Endothelial cell of umbilical vein (primary cell): ENCODE data around the gene TMC4. TPM values are rescaled to one million over a fixed set of nuclear protein-coding genes. Genes with fewer than 3 reads are reported as not detected.

Experiments used
- BruUV-seq: library from RNA; stranded (reverse); fragments of 400-500 nt; replicated peaks from 2 replicates; lab custom pipeline; 2021; lab: Mats Ljungman, UMichigan
- CTCF ChIA-PET: fragments of 300-600, 350-600 bp; sonication (Branson Sonifier 250); formaldehyde crosslinking; loops from one replicate; lab custom pipeline; 2021; ENCODE audit warnings: antibody characterized with exemption, inconsistent platforms; lab: Charles Lee
- POLR2A ChIA-PET: fragments of 300-600, 350-600 bp; sonication (Branson Sonifier 250); formaldehyde crosslinking; loops from one replicate; lab custom pipeline; 2021; ENCODE audit warnings: antibody characterized with exemption, inconsistent platforms; lab: Charles Lee
- DNase-seq: peaks from one replicate; pipeline ENCODE4 v3.0.0-alpha.2; 2011; ENCODE audit warnings: low read depth, low spot score
- FAIRE-seq: peaks from 2 replicates; lab custom pipeline; 2011; peaks lifted over from hg19 to GRCh38; lab: Jason Lieb, UNC
- H2AFZ ChIP-seq: 2 replicates; pipeline ENCODE4 v1.6.0; 2012; ENCODE audit warnings: low read depth, low read length, control low read depth, inconsistent platforms
- H3K27ac ChIP-seq: 2 replicates; pipeline ENCODE4 v1.5.1; 2011; ENCODE audit warnings: low read depth, mild to moderate bottlenecking, control low read depth, low read length, moderate library complexity; ENCODE audit not compliant: insufficient read depth
- H3K27me3 ChIP-seq, 2 experiments: 2 replicates each; pipeline versions ENCODE4 v1.6.0 to v1.6.1; 2011; ENCODE audit warnings: low read length in 2 of 2, mixed read lengths in 1 of 2; ENCODE audit not compliant: control insufficient read depth in 2 of 2, insufficient read depth in 2 of 2
- H3K36me3 ChIP-seq, 2 experiments: 2 replicates in 1 of 2; 3 replicates in 1 of 2; pipeline ENCODE4 v1.5.1; 2011; ENCODE audit warnings: low read length in 2 of 2, mild to moderate bottlenecking in 1 of 2, moderate library complexity in 1 of 2; ENCODE audit not compliant: control insufficient read depth in 2 of 2, insufficient read depth in 2 of 2; ENCODE audit errors: extremely low read depth in 1 of 2
- H3K4me1 ChIP-seq: 3 replicates; pipeline ENCODE4 v1.5.1; 2011; ENCODE audit warnings: mild to moderate bottlenecking, low read length; ENCODE audit not compliant: control insufficient read depth, insufficient read depth; ENCODE audit errors: extremely low read depth
- H3K4me2 ChIP-seq: 2 replicates; pipeline ENCODE4 v1.6.1; 2011; ENCODE audit warnings: low read length, control low read depth, mixed read lengths; ENCODE audit not compliant: insufficient read depth
- H3K4me3 ChIP-seq, 3 experiments: fragments of 200-600 bp in 1 of 3; sonication (generic), shearing (Covaris generic) in 1 of 3; replicated peaks in 1 of 3; 2 replicates each; pipeline ENCODE4 v1.5.1; 2011 to 2016; ENCODE audit warnings: control low read depth in 3 of 3, low read length in 3 of 3, mild to moderate bottlenecking in 2 of 3, inconsistent platforms in 1 of 3, low read depth in 1 of 3, moderate library complexity in 1 of 3; ENCODE audit not compliant: insufficient read depth in 1 of 3
- H3K79me2 ChIP-seq: 2 replicates; pipeline ENCODE4 v1.6.0; 2012; ENCODE audit warnings: low read length, inconsistent platforms; ENCODE audit not compliant: control insufficient read depth, insufficient read depth
- H3K9ac ChIP-seq: replicated peaks from 2 replicates; pipeline ENCODE3; 2011; ENCODE audit warnings: low read length, control low read depth; ENCODE audit not compliant: insufficient read depth; ENCODE audit errors: extremely low read depth
- H3K9me1 ChIP-seq: replicated peaks from 3 replicates; pipeline ENCODE4 v1.6.0; 2011; ENCODE audit warnings: mild to moderate bottlenecking, low read length; ENCODE audit not compliant: control insufficient read depth, insufficient read depth; ENCODE audit errors: extremely low read depth
- H3K9me3 ChIP-seq: replicated peaks from 2 replicates; pipeline ENCODE4 v1.5.1; 2012; ENCODE audit warnings: low read length, inconsistent platforms; ENCODE audit not compliant: control insufficient read depth, insufficient read depth
- H4K20me1 ChIP-seq: replicated peaks from 2 replicates; pipeline ENCODE3; 2011; ENCODE audit warnings: mild to moderate bottlenecking, low read length; ENCODE audit not compliant: control insufficient read depth, insufficient read depth; ENCODE audit errors: extremely low read depth
- CTCF ChIP-seq, 2 donors: IDR thresholded peaks; 1 replicate in 1 of 2; 2 replicates in 1 of 2; pipeline ENCODE4 v1.5.1; 2011; ENCODE audit warnings: low read length in 2 of 2, mild to moderate bottlenecking in 2 of 2, moderate library complexity in 2 of 2, control low read depth in 1 of 2, inconsistent platforms in 1 of 2, low read depth in 1 of 2; ENCODE audit not compliant: insufficient read depth in 1 of 2; ENCODE audit errors: extremely low read depth in 1 of 2
- JUN ChIP-seq: IDR thresholded peaks from 2 replicates; pipeline ENCODE4 v1.6.1; 2011; ENCODE audit warnings: borderline replicate concordance, low read depth; ENCODE audit not compliant: insufficient read length, insufficient read depth
- MYC ChIP-seq: IDR thresholded peaks from one replicate; pipeline ENCODE4 v1.6.1; 2011; ENCODE audit warnings: mild to moderate bottlenecking, low read depth, low read length
- POLR2A ChIP-seq: IDR thresholded peaks from 2 replicates; pipeline ENCODE4 v1.6.1; 2012; ENCODE audit warnings: low read depth, mild to moderate bottlenecking, control low read depth, low read length
- POLR2AphosphoS5 ChIP-seq: IDR thresholded peaks from 2 replicates; pipeline ENCODE4 v1.6.1; 2012; ENCODE audit warnings: low read depth, mild to moderate bottlenecking, control low read depth, low read length, moderate library complexity; ENCODE audit not compliant: insufficient read depth
- dilution Hi-C: fragments of 300-500 bp; cut with MboI; formaldehyde crosslinking; loops from one replicate; pipeline ENCODE4 v1.15.0; 2019; ENCODE audit warnings: low sequenced_read_pairs; ENCODE audit not compliant: extremely low pct_ligation_motif_present
- intact Hi-C: fragments of 100-400 bp; cut with micrococcal nuclease; formaldehyde crosslinking; loops from one replicate; pipeline ENCODE4 v1.10.0; 2022
- polyA plus RNA-seq, 4 experiments: library from polyadenylated mRNA; depleted of rRNA in 3 of 4; stranded (reverse) in 3 of 4; unstranded in 1 of 4; fragments of >200 nt; gene quantifications; 2 replicates each; pipeline versions ENCODE4 v1.2.1 to v1.2.3, GENCODE V29; 2011 to 2012; ENCODE audit warnings: missing spikeins in 1 of 4
- total RNA-seq: library from RNA; stranded (reverse); gene quantifications from 2 replicates; pipeline ENCODE4 v1.2.3, GENCODE V29; 2021

Gene TMC4
- total and polyA plus RNA-seq, 2 donors (not counting 3 experiments of a cell fraction or from before 2014, with no cell fraction given) = 0.71 to 1.7 TPM

- dilution Hi-C loops = no loop called here
- Histone ChIP-seq H3K27ac (peak overlapping the region; percentile 4), H3K27me3 (no peaks in the 10 kb centered on the region), H3K4me2 (no peak overlapping the region), H3K4me3 (no peak overlapping the region), H3K4me1 (peaks cover 41% of the 10 kb centered on the region), H4K20me1 (no peaks in the 10 kb centered on the region), H2AFZ (no peak overlapping the region), H3K9me1 (no peaks in the 10 kb centered on the region), H3K9me3 (no peaks in the 10 kb centered on the region), H3K79me2 (peaks cover 56% of the 10 kb centered on the region), H3K9ac (no peak overlapping the region), H3K36me3 (peaks cover 28 to 40% of the 10 kb centered on the region in 2 experiments)
- DNase-seq (peak; percentile 48), FAIRE-seq (no peak)
- TF ChIP-seq JUN (no peak), CTCF (IDR thresholded peaks at IDR 0.05; ENCODE audit: extremely low read depth in 1 of 2, insufficient read depth in 1 of 2, low read depth in 1 of 2, low read length in 2 of 2) (no peak), MYC (no peak), POLR2A (peak; percentile 7), POLR2AphosphoS5 (peak; percentile 15)
- POLR2A ChIA-PET = interaction anchor here (1.1 to 1.7 kb wide), 2 partner anchors 19 to 71 kb away, joined by 5 read pairs; partner anchors contain the start of genes CNOT3 and MBOAT7
- CTCF ChIA-PET = interaction anchor here (0.8 to 1.7 kb wide), 3 partner anchors 17 to 24 kb away, joined by 3 to 4 read pairs (median 3); partner anchors contain the start of genes MBOAT7 and TSEN34
- intact Hi-C loops = no loop called here
- BruUV-seq = no TSS peak
These were observed 35.2 kb upstream of the TMC4 start for GRCh38 chr19:54207983-54208783.
